Sciatic nerve (tissue), 2 donors: Measurements from ENCODE around the gene GLCCI1. TPM values are rescaled to one million over a fixed set of nuclear protein-coding genes. Genes with fewer than 3 reads are reported as not detected.
A peak's percentile ranks its signal among the peaks of the same experiment; 100 is the strongest.

Source experiments
- ATAC-seq: fragments of 200-7000 bp; cut with Tn5 transposase; one replicate; pipeline ENCODE4 v1.9.1; 2020; ENCODE audit warnings: mild to moderate bottlenecking, moderate library complexity
- DNase-seq: peaks from one replicate; pipeline ENCODE4 v3.0.0-alpha.2; 2020; ENCODE audit warnings: low spot score
- intact Hi-C: fragments of 100-400 bp; cut with DNase I; formaldehyde crosslinking; loops from one replicate; pipeline ENCODE4 v1.14.2; 2022
- total RNA-seq: library from RNA; stranded (reverse); fragmentation: NEBNext Ultra II Directional; extraction: Animal tissue kit (Norgen Biotek cat#: 25700); gene quantifications from one replicate; pipeline ENCODE4 v1.2.1, GENCODE V29; 2021
- donor health status: DM: no; HTN: no; CAD: no.
- donor health status: DM: no; HTN: no; CAD: no.

Gene GLCCI1
- total RNA-seq, 1 donor from 2014 or later = 23.5 TPM

- ATAC-seq = no peak
- DNase-seq = no peak
- intact Hi-C loops = no loop called here
These were observed 11.1 kb upstream of the GLCCI1 start for GRCh38 chr7:7957513-7957912.

- ATAC-seq (no peak), DNase-seq (no peak)
- intact Hi-C loops = no loop called here
These were observed 8.5 kb upstream of the GLCCI1 start for GRCh38 chr7:7959979-7960670.

- no peak for DNase-seq
- ATAC-seq = no peak
- intact Hi-C loops = no loop called here
These were observed 5.7 kb upstream of the GLCCI1 start for GRCh38 chr7:7962851-7963250.

GRCh38 chr7:7964250-7964649 is 4.3 kb upstream of the GLCCI1 start:
- intact Hi-C loops = no loop called here

GRCh38 chr7:7964691-7965090 is 3.9 kb upstream of the GLCCI1 start:
- ATAC-seq (no peak), DNase-seq (no peak)
- intact Hi-C loops = no loop called here

More at GRCh38 chr7:7964250-7964649, 4.3 kb upstream of the GLCCI1 start:
- ATAC-seq (no peak), DNase-seq (no peak)

- intact Hi-C loops = no loop called here
These were observed 3.3 kb upstream of the GLCCI1 start for GRCh38 chr7:7965301-7965700.

GRCh38 chr7:7966141-7966734 is 2.4 kb upstream of the GLCCI1 start:
- intact Hi-C loops = no loop called here
- ATAC-seq (no peak), DNase-seq (no peak)

More at GRCh38 chr7:7965301-7965700, 3.3 kb upstream of the GLCCI1 start:
- ATAC-seq (no peak), DNase-seq (no peak)

- no peak for DNase-seq
- intact Hi-C loops = no loop called here
- ATAC-seq = no peak
These were observed 581 bp upstream of the GLCCI1 start for GRCh38 chr7:7967886-7968543.

- intact Hi-C loops = no loop called here
- DNase-seq = peak; percentile 66
- ATAC-seq = no peak
These were observed 975 bp downstream of the GLCCI1 start for GRCh38 chr7:7969306-7970236.

- no peak for DNase-seq
- intact Hi-C loops = no loop called here
- no peak for ATAC-seq
These were observed 1.6 kb downstream of the GLCCI1 start for GRCh38 chr7:7970237-7970530.

- intact Hi-C loops = no loop called here
- DNase-seq (no peak), ATAC-seq (no peak)
These were observed 2.1 kb downstream of the GLCCI1 start for GRCh38 chr7:7970531-7971307.

- intact Hi-C loops = no loop called here
- ATAC-seq (no peak), DNase-seq (no peak)
These were observed 2.9 kb downstream of the GLCCI1 start for GRCh38 chr7:7971308-7972040.

GRCh38 chr7:7972128-7972527 is 3.5 kb downstream of the GLCCI1 start:
- no peak for DNase-seq
- ATAC-seq = no peak
- intact Hi-C loops = no loop called here

- ATAC-seq (no peak), DNase-seq (no peak)
- intact Hi-C loops = no loop called here
These were observed 4.5 kb downstream of the GLCCI1 start for GRCh38 chr7:7972922-7973594.

- intact Hi-C loops = no loop called here
- ATAC-seq = no peak
- DNase-seq = no peak
These were observed 8.1 kb downstream of the GLCCI1 start for GRCh38 chr7:7976677-7977076.

- no peak for DNase-seq
- no peak for ATAC-seq
- intact Hi-C loops = no loop called here
These were observed 9.2 kb downstream of the GLCCI1 start for GRCh38 chr7:7977774-7978173.

- DNase-seq (no peak), ATAC-seq (no peak)
- intact Hi-C loops = no loop called here
These were observed 10.3 kb downstream of the GLCCI1 start for GRCh38 chr7:7978860-7979259.

GRCh38 chr7:7979558-7979957 is 11.0 kb downstream of the GLCCI1 start:
- no peak for DNase-seq
- intact Hi-C loops = no loop called here
- ATAC-seq = no peak
